Measurements from ENCODE around the gene ZFP28.
A peak's percentile ranks its signal among the peaks of the same experiment; 100 is the strongest.

The ZFP28 gene
- long read RNA-seq, donor 1, full-length matches to known transcripts: 2 of 2 reads
- long read RNA-seq, donor 1, partial matches to known transcripts: 0 of 2 reads
- long read RNA-seq, donor 1, other reads (novel, unspliced or antisense): 0 of 2 reads
- long read RNA-seq, donor 2, partial matches to known transcripts: 0 of 2 reads
- long read RNA-seq, donor 2, other reads (novel, unspliced or antisense): 0 of 2 reads
- long read RNA-seq, donor 3, full-length matches to known transcripts: 1 of 1 reads
- long read RNA-seq, donor 3, partial matches to known transcripts: 0 of 1 reads
- long read RNA-seq, donor 3, other reads (novel, unspliced or antisense): 0 of 1 reads
- long read RNA-seq, donor 4, full-length matches to known transcripts: 3 of 3 reads
- long read RNA-seq, donor 4, partial matches to known transcripts: 0 of 3 reads
- long read RNA-seq, donor 4, other reads (novel, unspliced or antisense): 0 of 3 reads
- long read RNA-seq, donor 5, full-length matches to known transcripts: 3 of 3 reads
- long read RNA-seq, donor 5, partial matches to known transcripts: 0 of 3 reads
- long read RNA-seq, donor 5, other reads (novel, unspliced or antisense): 0 of 3 reads
- long read RNA-seq, donor 6, partial matches to known transcripts: 0 of 1 reads
- long read RNA-seq, donor 6, other reads (novel, unspliced or antisense): 0 of 1 reads
- long read RNA-seq, donor 7, full-length matches to known transcripts: 2 of 2 reads
- long read RNA-seq, donor 7, partial matches to known transcripts: 0 of 2 reads
- long read RNA-seq, donor 7, other reads (novel, unspliced or antisense): 0 of 2 reads
- long read RNA-seq, donor 8, full-length matches to known transcripts: 2 of 2 reads
- long read RNA-seq, donor 8, partial matches to known transcripts: 0 of 2 reads
- long read RNA-seq, donor 8, other reads (novel, unspliced or antisense): 0 of 2 reads

DNA sequence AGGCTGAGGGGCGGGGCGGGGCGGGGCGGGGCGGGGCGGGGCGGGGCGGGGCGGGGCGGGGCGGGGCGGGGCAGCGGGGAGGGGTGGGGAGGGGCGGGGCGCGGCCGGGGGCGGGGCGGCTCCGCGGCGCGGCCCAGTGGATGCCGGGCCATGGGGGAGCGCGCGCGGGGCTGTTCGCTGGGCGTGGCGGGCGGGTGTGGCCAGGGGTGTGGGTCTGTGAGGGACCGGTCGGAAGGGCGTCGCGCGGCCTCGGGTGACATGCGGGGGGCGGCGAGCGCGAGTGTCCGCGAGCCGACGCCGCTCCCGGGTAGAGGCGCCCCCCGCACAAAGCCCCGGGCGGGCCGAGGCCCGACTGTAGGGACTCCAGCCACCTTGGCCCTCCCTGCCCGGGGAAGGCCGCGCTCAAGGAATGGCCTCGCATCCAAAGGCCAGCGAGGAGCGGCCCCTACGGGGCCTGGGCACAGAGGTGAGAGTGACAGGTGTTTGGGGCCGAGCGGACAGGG, at the start of gene ZFP28:
Gene ZFP28 (plus strand): TSS at position 188 of the 503 bp plus-strand sequence. CDS start 71 bp downstream, at position 259.
- peak; percentile 90 for DNase-seq

DNA sequence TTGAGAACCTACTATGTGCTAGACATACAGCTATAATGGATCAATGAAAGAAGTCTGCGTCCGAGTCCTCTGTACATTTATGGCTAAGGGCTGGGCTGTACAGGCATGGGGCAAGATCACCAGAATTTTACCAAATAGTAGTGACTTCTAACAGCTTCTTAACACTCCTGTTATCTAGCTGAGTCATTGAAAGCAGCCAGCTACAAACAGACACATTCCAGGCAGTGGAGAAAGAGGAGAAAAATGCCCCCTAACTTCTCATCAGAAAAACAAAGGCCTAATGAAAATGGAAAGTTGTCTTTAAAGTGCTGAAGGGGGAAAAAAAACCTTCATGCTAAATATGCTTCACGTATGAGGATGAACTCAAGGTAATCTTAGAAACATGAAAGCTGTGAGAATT, 47.3 kb upstream of the ZFP28 start:
- DNase-seq: no peak

DNA sequence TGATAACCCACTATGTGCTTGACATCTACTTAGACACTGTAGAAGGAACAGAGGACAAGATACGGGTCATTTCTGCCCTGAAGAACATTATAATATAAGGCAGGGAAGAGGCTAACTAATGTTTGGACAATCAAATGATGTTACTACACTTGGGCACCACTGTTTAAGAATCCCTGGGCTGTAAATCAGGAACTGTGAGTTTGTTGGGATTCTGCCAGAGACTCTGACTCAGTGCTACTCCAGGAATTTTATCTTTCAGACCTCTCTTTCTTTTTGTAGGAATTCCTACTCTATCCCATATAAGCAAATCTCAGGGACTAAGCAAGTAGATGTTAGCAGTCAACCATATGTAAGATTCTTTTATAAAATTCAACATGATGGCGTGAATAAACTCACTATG, 34.2 kb upstream of the ZFP28 start:
- DNase-seq: no peak

DNA sequence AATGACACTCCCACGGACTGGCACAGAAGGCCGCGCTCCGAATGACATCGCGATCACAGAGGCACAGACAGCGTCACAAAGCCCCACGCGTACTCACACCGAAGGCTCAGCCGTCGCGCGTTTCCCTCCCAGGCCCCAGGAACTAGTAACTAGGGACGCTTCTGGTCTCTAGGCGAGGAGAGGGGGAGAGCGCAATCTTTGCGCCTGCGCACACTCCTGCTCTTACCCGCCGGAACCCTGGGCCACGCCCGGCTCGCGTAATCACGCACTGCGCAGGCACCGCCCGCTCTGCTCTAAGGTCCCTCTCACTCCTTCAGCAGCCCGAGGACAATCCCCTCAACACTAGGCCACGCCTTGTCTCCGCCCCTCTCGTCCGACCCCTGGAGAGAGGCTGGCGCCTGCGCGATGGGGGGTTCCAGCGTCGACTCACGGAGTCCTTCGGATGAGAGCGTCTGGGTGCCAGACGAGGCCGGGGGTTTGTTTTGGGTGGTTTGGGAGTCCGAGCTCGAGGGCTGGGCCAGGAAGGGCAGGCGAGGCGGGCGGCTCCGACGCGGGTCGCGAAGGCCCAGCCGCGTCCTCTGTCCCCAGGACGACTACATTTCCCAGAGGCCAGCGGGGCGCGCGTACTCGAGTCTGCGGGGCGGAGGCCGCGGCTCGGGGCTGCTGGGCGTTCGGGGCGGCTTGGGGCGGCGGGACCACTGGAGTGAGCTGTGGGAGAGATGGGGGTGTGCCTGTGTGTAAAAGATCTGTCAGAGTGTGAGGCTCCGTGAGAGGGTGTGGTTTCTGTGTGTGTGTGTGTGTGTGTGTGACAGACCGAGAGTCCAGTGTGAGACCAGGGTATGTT, 31.1 kb upstream of the ZFP28 start, which contains the start of gene ZNF471:
Gene ZNF471 (plus strand): TSS at position 410 of the 844 bp plus-strand sequence. CDS start 3,717 bp downstream, outside the sequence.
- DNase-seq: peak; percentile 99

DNA sequence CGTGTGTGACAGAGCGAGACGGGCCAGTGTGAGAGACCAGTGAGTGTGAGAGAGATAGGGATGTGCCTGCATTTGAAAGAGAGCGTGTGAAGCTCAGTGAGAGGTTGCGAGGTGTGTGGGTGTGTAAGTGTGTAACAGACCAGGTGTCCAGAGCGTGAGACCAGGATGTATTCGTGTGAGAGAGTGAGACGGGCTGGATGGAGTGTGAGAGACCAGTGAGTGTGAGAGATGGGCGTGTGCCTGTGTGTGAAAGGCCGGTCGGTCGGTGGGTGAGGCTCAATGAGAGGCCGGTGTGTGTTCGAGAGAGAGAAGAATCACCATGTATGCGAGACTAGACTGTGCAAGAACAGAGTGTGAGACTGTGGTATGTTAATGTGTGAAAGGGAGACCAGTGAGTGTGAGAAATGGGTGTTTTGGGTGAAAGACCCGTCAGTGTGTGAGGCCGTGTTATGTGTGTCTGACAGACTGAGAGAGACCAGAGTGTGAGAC, 30.4 kb upstream of the ZFP28 start:
- no peak for DNase-seq

DNA sequence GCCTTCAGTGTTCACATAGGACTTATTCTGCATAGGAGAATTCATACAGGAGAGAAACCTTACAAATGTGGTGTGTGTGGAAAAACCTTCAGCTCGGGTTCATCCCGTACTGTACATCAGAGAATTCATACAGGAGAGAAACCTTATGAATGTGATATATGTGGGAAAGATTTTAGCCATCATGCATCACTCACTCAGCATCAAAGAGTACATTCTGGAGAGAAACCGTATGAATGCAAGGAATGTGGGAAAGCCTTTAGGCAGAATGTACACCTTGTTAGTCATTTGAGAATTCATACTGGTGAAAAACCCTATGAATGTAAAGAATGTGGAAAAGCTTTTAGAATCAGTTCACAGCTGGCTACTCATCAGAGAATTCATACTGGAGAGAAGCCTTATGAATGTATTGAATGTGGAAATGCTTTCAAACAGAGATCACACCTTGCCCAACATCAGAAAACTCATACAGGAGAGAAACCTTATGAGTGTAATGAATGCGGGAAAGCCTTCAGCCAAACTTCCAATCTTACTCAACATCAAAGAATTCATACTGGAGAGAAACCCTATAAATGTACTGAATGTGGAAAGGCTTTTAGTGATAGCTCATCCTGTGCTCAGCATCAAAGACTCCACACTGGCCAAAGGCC, 13.4 kb upstream of the ZFP28 start:
- no peak for DNase-seq

DNA sequence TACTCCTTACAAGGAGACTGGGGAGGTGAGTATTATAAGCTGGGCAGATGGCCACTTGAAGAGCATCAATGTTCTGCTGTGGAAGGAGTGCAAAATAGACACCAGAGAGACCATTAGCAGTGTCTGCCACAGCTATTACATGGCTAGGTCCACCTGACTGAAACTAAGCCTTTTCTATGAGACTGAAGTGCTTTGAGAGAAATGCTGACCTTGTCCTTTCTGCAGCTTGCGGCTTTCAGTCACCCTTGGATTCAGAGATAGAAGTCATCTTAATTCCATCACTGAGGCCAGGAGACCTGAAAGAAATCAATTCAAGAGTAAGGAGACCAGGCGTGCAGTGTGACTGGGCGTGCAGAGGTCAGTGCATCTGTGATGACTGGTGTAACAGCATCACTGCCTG, 1.3 kb upstream of the ZFP28 start:
- no peak for DNase-seq

DNA sequence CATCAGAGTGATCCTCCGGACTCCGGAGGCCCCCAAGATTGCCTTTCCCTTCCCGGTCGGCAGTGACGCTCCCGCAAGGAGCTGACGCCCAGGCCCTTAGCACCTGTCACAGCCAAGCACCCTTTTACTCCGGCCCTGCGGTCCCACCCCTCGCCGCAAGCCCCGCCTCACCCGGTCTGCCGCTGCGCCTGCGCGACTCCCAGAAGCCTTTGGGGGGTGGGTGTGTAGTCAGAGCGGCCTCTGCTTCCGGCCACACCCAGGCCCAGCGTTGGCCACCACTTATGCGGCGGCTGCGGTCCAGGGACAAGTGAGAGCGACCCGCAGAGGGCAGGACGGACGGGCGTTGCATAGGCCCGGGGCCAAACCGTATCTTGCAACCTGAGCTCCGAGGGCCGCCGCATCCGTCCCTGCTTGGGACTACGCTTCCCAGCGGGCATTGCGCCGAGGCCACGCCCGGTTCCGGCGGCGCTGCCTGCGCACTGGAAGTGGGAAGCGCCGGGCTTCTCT, 441 bp upstream of the ZFP28 start:
- DNase-seq: peak; percentile 100

DNA sequence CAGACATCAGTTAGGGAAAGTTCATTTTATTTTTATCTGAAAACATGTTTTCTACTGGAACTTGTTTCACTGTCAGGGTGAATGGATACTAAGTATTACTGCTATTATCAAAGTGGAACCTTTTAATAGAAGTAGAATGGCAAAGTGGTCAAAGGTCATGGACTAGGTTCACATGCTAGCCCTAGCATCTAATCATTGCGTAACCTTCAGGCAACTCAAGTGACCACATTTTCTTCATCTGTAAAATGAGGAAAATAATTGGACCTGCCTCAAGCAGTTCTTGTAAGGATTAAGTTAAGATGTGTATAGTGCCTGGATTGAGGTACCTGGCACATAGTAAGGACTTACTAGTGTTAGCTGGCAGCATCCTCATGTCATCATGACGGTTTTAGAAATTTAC, 5.0 kb downstream of the ZFP28 start:
- no peak for DNase-seq

DNA sequence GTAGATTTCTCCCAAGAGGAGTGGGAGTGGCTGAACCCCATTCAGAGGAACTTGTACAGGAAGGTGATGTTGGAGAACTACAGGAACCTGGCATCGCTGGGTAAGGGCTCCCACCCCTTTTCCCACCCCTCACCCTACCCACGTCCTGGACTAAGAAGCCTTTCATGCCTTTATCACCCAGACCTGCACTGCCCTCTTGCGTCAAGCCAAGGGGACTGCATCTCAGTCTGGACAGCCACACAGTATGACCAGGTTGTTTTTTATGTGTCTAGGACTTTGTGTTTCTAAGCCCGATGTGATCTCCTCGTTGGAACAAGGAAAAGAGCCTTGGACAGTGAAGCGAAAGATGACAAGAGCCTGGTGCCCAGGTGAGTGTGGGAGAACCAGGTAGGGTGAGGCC, 8.8 kb downstream of the ZFP28 start:
- no peak for DNase-seq

DNA sequence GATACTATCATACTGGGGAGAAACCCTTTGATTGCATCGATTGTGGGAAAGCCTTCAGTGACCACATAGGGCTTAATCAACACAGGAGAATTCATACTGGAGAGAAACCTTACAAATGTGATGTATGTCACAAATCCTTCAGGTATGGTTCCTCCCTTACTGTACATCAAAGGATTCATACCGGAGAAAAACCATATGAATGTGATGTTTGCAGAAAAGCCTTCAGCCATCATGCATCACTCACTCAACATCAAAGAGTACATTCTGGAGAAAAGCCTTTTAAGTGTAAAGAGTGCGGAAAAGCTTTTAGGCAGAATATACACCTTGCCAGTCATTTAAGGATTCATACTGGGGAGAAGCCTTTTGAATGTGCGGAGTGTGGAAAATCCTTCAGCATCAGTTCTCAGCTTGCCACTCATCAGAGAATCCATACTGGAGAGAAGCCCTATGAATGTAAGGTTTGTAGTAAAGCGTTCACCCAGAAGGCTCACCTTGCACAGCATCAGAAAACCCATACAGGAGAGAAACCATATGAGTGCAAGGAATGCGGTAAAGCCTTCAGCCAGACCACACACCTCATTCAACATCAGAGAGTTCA, 15.6 kb downstream of the ZFP28 start:
- DNase-seq: no peak

DNA sequence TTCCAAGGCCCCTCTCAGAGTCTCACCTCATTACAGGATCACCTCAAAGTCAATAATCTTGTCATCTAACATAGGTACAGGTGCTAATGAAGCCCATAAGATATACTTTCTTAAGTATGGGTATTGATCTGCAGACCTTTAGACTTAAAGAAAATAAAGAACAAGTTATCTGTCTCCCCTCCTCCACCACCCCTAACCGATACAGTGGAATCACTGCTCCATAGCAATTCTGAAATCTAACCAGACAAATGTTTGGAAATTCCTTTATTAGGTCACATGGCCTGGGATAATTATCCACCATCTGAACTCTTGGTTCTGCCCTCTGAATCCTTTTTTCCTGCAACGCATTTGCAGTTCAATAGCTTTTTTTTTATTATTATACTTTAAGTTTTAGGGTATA, 24.0 kb downstream of the ZFP28 start:
- DNase-seq: no peak

DNA sequence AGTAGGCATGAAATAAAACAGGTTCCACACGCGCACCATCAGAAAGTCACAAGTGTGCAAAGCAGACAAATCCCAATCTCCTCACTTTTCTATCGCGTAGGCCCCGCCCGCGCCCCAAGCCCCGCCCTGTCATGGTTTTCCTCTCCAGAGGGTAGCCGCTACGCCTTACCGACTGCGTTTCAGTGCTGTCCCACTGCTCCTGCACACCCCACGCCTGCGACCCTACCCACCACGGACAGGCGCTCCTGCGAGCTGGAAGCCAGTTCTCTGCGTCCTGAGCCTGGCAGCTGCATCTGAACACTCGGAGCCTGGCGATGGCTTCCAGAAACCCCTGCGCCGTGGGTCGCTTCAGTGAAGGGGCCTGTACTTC, 28.1 kb downstream of the ZFP28 start:
- DNase-seq: peak; percentile 90

DNA sequence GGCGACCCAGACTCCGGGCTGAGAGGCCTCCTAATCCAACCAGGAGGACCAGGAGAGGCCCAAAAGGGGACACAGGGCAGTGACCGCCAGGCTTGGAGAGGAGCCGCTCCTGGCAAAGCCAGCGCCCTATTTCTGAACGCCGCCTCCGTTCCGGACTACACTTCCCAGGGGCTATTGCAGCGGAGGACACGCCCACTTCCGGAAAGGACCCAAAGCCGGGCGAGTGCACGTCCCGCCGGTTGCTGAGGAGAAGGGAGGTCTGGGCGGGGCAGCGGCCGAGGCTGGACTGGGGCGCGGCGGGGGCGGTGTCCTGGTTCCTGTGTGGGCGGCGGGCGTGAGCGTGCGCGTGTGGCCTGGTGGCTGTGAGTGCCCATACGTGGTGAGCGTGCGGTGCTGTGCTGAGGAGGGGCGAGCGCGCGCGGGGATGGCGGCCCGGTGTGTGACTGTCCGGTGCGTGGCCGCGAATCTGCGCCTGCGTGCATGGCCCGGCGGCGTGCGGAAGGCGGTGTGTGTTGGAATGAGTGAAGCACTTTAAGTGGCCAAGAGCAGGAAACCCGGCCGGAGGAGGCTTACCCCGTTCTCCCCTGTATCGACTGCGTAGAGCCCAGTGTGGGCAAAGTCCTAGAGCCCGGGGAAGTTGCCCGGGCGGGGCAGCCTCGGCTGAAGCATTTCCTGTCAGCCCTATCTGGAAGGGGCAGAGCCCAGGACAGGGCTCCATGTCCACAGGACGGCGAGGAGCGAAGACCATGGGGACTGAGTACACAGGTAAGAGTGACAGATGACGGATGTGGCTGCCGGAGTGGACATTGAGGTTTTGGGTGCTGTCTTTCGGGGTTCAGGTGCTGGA, 28.7 kb downstream of the ZFP28 start, which contains the start of gene ZNF470:
Gene ZNF470 (plus strand): TSS at position 195 of the 847 bp plus-strand sequence. CDS start 2,844 bp downstream, outside the sequence.
- peak; percentile 89 for DNase-seq

DNA sequence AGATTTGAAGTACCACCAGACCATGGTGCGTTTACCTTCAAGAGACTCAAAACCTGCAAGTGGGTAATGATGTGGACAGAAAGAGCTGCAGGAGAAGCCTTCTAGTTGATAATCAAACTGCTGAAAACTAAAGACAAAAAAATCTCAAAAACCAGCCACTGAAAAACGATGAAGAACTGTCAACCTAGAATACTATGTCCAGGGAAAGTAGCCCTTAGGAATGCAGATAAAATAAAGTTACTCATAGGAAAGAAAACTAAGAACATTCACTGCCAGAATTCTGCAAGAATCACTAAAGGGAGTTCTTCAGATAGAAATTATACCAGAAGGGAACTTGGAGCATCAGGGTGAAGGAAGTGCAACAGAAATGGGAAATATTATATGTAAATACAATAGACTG, 33.8 kb downstream of the ZFP28 start:
- DNase-seq: no peak

DNA sequence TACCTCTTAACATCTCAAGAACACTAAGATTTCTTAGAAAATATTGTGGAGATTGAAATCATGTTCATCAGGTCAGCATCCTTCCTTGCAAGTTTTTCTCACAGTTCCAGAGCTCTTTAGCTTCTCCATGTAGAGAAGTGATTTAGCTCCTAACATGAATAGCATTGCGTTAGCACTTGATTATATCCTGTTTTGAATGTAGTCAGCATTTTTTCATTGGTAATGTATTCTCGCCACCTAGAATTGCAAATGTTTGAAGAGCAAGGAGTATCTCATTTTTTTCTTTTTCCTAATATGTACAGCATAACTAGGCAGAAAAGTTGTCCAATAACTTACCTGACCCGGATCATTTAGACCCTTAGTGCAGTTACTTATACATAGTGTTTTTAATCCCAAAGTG, 35.2 kb downstream of the ZFP28 start:
- no peak for DNase-seq

DNA sequence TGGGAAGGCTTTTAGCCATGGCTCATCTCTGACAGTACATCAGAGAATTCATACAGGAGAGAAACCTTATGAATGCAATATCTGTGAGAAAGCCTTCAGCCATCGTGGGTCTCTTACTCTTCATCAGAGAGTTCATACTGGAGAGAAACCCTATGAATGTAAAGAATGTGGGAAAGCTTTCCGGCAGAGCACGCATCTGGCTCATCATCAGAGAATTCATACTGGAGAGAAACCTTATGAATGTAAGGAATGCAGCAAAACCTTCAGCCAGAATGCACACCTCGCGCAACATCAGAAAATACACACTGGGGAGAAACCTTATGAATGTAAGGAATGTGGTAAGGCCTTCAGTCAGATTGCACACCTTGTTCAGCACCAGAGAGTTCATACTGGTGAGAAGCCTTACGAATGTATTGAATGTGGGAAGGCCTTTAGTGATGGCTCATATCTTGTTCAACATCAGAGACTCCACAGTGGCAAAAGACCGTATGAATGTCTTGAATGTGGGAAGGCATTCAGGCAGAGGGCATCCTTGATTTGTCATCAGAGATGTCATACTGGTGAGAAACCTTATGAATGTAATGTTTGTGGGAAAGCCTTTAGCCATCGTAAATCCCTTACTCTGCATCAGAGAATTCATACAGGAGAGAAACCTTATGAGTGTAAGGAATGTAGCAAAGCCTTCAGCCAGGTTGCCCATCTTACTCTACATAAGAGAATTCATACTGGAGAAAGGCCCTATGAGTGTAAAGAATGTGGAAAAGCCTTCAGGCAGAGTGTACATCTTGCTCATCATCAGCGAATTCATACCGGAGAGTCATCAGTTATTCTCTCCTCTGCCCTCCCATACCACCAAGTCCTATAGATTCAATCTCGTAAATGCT, 39.2 kb downstream of the ZFP28 start:
- no peak for DNase-seq

DNA sequence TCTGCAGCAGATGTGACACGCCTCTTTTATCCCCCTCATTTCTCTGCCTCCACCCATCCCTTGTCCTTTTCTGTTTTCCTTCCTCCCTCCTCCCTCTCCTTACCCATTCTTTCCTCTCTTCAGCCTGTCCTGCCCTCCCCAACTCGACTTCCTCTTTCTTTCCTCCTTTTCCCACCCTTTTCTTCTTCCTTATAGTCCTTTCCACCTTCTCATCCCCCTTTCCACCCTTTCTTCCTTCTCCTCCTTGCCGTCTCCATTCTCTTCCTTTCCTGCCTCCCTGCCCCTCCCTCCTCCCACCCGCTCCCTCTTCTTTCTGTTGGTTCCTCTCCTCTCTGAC, 55.7 kb downstream of the ZFP28 start:
- DNase-seq: no peak

Measured in right kidney (tissue), 9 donors.